ENCODE data around the gene LENG8.
"Not testable (repeated sequence)": the region's sequence is repeated elsewhere in the genome, so short reads cannot be mapped to it uniquely, and the experiment has no call there.

Gene LENG8

DNA sequence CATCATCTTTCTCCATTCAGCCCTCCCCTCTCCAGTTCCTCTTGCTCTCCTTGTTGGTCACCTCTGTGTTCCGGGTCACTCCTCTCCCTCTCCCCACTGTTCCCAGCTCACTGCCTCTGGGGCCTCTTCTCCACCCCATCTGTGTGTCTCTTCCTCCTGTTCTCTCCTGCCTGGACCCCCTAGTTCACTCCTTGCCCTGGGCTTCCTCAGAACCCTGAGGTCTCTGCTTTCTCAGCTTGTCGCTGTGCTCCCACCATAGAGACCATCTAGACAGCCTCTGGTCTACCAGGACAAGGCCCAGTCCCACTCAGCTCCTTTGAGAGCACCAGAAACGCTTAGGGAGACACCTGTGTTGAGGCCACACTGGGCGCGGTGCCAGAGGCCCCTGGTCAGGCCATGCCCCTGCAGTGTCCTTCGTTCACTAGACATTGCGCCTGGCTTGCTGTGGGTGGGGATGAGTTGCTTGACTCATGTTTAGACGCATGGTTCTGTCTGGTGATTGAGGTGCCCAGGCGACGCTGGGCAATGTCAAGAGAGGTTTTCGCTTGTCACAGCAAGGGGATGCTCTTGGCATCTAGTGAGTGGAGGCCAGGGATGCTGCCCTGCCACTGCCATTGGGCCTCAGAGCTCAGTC lies 9.8 kb downstream of the LENG8 start:
- Histone ChIP-seq H3K4me3 (no peak overlapping the region), H3K27ac (no peak overlapping the region)

DNA sequence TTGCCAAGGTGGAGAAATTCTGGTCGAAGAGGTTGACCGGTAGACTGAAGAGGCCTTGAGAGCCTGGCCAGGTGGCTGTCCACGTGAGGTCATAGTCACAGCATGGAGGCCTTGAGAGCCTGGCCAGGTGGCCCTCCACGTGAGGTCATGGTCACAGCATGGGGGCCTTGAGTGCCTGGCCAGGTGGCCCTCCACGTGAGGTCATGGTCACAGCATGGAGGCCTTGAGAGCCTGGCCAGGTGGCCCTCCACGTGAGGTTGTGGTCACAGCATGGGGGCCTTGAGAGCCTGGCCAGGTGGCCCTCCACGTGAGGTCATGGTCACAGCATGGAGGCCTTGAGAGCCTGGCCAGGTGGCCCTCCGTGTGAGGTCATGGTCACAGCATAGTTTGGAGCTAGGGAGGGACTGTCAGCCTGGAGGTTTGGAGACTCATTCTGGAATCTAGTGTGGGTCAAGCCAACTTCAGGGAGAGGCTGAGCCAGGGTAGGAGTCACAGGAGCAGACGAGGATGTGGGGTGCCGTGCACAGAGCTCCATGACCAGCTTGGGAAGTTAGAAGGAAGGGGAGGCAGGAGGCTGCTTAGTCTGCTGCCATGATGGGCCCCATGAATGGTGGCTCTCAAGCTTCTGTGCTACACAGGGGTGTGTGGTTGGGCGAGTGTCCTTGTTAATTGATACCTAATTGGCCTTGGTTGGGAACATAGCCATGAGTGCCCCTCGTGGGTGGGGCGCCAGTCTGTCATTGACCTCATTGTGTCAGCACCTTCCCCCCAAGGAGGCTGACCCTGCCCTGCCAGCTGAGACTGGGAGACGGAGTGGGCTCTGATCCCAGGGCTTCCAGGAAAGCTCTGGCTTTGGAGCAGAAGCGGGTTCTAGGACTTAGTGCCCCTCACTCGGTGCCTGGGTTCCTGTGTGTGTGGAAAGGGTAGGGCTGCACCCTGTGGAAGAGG lies 10.6 kb downstream of the LENG8 start:
- Histone ChIP-seq H3K4me3 (no peak overlapping the region), H3K27ac (peak overlapping the region in 3 of 21 experiments; percentile 10 to 26 (median 17))

DNA sequence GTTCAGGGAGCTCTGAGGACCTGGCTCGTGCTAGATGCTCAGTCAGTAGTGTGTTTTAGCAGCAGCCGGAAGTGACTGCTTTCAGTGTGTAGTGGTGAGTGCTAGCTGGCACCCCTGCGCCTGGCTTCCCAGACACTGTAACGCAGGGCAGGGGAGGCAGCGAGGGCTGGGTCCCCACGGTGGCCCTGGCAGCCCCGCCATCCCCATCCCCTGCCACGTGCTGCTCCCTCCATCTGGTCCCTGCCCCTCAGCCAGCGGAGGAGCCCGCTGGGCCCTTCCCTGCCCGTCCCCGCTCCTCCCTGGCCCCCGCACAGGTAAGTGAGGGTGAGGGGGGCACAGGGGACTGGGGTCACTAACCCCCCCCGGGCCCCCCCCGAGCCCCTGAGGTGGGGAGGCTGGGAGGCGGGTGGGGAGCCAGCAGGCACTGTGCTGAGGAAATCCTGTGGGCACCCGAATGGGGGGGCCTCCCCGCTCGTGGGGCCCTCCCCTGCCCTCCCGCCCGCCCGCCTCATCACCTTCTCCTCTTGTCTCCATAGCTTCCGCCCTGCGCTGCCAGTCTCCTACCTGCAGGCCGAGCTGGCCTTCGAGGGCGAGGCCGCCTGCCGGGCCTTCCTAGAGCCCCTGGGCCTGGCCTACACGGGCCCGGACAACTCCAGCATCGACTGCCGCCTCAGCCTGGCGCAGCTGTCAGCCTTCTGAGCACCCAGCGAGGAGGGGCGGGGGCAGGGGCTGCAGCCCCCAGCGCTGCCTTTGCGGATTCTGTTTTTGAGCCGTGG lies 11.4 kb downstream of the LENG8 start:
- H3K27ac ChIP-seq = peak overlapping the region in 4 of 21 experiments; percentile 14 to 26 (median 16)
- H3K4me3 ChIP-seq = no peak overlapping the region

GRCh38 chr19:54461210-54461609 lies 12.2 kb downstream of the LENG8 start:
- peak overlapping the region in 2 of 21 experiments; percentile 14 to 98 for H3K27ac ChIP-seq
- no peak overlapping the region for H3K4me3 ChIP-seq

DNA sequence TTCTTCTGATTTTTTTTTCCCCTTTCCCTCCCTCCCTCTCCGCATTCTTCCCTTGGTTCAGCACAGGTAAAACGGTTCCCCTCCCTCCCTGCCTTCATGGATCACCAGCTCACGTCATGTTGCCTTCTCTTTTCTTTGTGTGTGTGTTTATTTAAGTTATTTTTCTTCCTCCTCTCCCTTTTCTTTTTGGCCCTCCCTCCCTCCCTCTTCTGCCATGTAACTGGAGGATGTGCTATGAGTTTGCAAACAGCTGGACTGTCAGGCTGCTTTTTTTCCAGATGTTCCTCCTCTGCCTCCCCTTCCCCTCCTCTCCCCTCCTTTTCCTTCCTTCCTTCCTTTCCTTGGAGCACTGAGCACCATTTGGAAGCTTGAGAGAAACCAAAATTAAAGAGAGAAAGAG lies 12.6 kb downstream of the LENG8 start:
- peak overlapping the region in 6 of 21 experiments; percentile 14 to 99 (median 98) for H3K27ac ChIP-seq
- H3K4me3 ChIP-seq = peak overlapping the region in 1 of 7 experiments; percentile 66

- Histone ChIP-seq H3K4me3 (peak overlapping the region; percentile 40 to 70 (median 54)), H3K27ac (peak overlapping the region; percentile 88 to 99 (median 95))
Observed at GRCh38 chr19:54462047-54462654, 13.2 kb downstream of the LENG8 start.

DNA sequence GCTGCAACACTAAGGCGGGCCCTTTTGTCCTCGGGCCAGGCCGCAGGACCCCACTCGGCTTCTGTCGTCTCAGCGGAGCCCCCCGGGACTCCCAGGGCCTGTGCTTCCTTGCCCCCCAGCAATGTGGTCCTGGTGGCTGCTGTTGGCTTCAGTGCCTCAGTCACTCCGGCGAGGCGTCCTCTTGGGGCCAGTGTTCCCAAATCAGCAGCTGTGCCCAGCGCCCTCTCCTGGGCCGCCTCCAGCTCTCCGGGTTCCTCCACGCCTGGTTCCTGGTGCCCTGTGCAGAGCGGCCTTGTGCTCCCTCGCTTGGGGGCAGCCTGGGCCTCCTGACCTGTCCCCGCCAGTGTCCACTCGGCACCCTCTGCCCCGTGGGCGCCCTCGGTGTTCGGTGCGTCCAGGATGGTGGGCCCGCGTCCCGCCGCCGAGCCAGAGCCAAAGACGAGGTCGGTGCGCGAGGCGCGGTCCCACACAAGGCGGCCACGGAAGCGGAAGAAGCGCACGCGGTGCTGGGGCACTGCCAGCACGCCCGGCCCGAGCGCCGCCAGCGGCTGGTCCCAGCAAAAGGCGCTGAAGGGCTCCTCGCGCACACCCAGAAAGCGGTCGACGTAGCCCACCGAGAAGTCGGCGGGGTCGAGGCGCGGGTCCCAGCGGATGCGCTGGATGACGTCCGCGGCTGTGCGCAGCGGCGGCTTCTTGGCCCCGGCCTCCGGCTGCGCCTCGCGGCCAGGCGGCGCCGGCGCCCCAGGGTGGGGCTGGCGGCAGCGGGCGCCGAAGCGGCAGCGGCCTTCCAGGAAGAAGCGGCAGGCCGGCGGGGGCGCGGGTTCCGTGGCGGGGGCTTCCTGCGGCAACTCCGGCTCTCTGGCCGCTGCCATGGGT lies 13.9 kb downstream of the LENG8 start:
- Histone ChIP-seq H3K27ac (peak overlapping the region; percentile 88 to 99 (median 95)), H3K4me3 (peak overlapping the region; percentile 40 to 70 (median 54))

GRCh38 chr19:54463531-54464043 lies 14.6 kb downstream of the LENG8 start, which contains the start of gene LENG9:
LENG9 (minus strand) TSS chr19:54463778; CDS start chr19:54463526, 252 bp downstream.
- peak within 1 kb of the TSS; percentile 40 to 70 (median 54) for H3K4me3 ChIP-seq
- peak within 1 kb of the TSS; percentile 88 to 99 (median 95) for H3K27ac ChIP-seq

DNA sequence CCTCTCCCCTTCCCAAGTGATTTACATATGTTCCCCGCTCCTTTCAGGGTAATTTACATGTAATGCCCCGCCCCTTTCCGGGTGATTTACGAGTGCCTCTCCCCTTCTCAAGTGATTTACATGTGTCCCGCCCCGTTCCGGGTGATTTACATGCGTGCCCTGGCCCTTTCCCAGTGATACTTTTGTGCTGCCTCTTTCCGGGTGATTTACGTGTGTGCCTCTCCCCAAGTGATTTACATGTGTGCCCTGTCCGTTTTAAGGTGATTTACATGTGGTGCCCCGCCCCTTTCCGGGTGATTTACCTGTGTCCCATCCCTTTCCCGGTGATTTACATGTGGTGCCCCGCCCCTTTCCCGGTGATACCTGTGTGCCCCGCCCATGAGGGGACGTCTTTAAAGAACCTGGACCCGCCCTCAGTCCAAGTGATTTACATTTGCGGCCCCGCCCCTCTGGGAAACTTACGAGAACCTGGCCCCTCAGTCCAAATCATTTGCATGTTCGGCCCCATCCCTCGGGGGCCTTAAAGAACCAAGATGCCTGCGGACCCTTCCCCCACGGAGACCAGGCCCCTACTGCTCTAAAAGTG lies 15.1 kb downstream of the LENG8 start:
- Histone ChIP-seq H3K4me3 (peak overlapping the region; percentile 40 to 70 (median 54)), H3K27ac (peak overlapping the region; percentile 25 to 99 (median 95))

- peak overlapping the region; percentile 40 to 70 (median 54) for H3K4me3 ChIP-seq
- H3K27ac ChIP-seq = peak overlapping the region; percentile 25 to 99 (median 95)
Observed at GRCh38 chr19:54464630-54465425, 15.8 kb downstream of the LENG8 start.

DNA sequence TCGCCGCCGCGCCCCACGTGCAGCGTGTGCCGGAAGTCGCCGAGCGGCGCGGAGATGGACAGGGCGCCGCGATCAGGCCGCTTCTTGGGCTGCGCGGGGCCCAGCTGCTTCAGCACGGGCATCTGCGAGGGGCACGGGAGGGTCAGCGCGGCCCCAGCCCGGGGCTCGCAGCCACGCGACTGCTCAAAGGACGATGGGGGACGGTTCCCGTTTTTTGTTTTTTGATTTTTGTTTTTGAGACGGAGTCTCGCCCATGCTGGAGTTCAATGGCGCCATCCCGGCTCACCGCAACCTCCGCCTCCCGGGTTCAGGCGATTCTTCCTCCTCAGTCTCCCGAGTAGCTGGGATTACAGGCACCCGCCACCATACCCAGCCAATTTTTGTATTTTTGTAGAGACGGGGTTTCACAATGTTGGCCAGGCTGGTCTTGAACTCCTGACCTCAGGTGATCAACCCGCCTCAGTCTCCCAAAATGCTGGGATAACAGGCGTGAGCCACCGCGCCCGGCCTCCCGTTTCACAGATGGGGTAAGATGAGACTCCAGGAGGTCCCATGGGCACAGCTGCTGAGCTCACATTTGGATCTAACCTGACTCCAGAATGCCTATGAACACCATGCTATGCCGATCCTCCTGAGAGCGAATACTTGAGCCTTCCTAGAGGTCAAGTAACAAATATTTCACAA lies 16.6 kb downstream of the LENG8 start:
- Histone ChIP-seq H3K27ac (peak overlapping the region in 4 of 21 experiments; percentile 3 to 99 (median 57)), H3K4me3 (no peak overlapping the region)

GRCh38 chr19:54466110-54466480 lies 17.1 kb downstream of the LENG8 start:
- not testable (repeated sequence) for H3K27ac ChIP-seq, H3K4me3 ChIP-seq

- peak overlapping the region in 3 of 21 experiments; percentile 21 to 47 (median 24) for H3K27ac ChIP-seq
- no peak overlapping the region for H3K4me3 ChIP-seq
Observed at GRCh38 chr19:54469496-54469934, 20.5 kb downstream of the LENG8 start.

- Histone ChIP-seq H3K27ac (peak overlapping the region in 13 of 21 experiments; percentile 50 to 91 (median 78)), H3K4me3 (peak overlapping the region; percentile 25 to 59 (median 40))
Observed at GRCh38 chr19:54470276-54470887, 21.4 kb downstream of the LENG8 start.

DNA sequence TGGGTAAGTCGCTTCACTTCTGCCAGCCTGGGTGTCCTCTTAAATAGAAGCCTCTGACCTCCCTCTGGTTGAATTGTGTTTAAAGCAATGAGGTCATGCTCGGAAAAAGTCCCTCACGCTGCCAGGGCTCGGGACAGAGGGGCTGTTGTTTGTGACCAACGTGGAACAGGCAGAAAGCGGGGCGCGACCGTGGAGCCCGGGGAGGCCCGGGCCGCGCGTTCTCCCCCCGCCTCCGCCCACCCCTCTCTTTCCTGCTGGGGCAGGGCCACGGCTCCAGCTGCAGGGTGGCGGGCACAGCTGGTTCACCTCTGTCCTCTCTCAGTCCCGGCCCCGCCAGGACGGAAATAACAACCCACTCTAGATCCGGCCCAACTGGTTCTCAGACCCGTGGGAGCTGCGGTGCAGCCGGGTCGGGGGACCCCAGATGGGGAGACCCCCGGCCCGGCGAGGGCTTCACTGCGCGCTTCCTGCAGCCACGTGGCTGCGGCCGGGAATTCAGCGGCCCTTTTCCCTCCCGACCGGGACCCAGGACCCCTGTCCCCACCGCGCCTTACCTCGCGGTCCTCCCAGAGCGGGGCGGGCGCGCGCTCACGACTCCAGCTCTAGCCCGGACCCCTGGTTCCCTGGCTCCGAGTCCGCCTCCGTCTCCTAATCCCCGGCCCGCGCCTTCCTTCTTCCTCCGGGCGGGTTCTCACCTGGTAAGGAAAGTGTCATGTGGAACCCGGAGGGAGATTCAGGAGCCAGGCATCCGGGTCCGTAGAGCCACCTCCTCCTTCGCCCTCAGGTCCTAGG lies 22.2 kb downstream of the LENG8 start:
- H3K27ac ChIP-seq = peak overlapping the region in 20 of 21 experiments; percentile 14 to 91 (median 73)
- peak overlapping the region; percentile 25 to 59 (median 40) for H3K4me3 ChIP-seq
